ENCODE measurements around the gene AHCYL2. TPM values are rescaled to one million over a fixed set of nuclear protein-coding genes. Genes with fewer than 3 reads are reported as not detected.
"Not testable (repeated sequence)": the region's sequence is repeated elsewhere in the genome, so short reads cannot be mapped to it uniquely, and the experiment has no call there.

The AHCYL2 gene
- total and polyA plus RNA-seq, 2 experiments from 2014 or later, result 7.8 to 29.4 TPM

- Mint-ChIP-seq H3K9me3 (peaks cover 11% of the 10 kb centered on the region; the same call in 2 of the 3 replicates), H3K36me3 (ENCODE audit: low read depth) (peaks cover 54% of the 10 kb centered on the region)
- not testable (repeated sequence) for H4K20me1 ChIP-seq (replicated peaks; ENCODE audit: insufficient read depth); H3K4me2 ChIP-seq; H3K27me3 ChIP-seq (ENCODE audit: insufficient read depth); H3K4me3 ChIP-seq; ATAC-seq; H3F3A ChIP-seq (replicated peaks; ENCODE audit: low read depth); H3K27ac Mint-ChIP-seq; H3K4me1 ChIP-seq (ENCODE audit: insufficient read depth); H3K4me3 Mint-ChIP-seq; H3K27ac ChIP-seq (ENCODE audit: low read depth); H3K79me2 ChIP-seq (replicated peaks; ENCODE audit: insufficient read depth); H3K9me2 ChIP-seq (ENCODE audit: insufficient read depth); DNase-seq (ENCODE audit: low spot score); H2AFZ ChIP-seq; H3K36me3 ChIP-seq (ENCODE audit: insufficient read depth); H3K4me1 Mint-ChIP-seq; H3K27me3 Mint-ChIP-seq (ENCODE audit: insufficient read depth, low read depth, poor library complexity)
These were observed 223.8 kb downstream of the AHCYL2 start for GRCh38 chr7:129448608-129449007.

GRCh38 chr7:129450295-129450694 is 225.5 kb downstream of the AHCYL2 start:
- Mint-ChIP-seq H3K9me3 (peaks cover 11% of the 10 kb centered on the region; the same call in 2 of the 3 replicates), H3K4me1 (no peaks in the 10 kb centered on the region)
- TF ChIP-seq ZNF462 (CRISPR knock-in tag; IDR thresholded peaks at IDR 0.05) (no peak), JUNB (IDR thresholded peaks at IDR 0.05; ENCODE audit: unreplicated experiment) (no peak), EZH2phosphoT487 (IDR thresholded peaks at IDR 0.05; ENCODE audit: unreplicated experiment) (no peak), POLR2AphosphoS5 (IDR thresholded peaks at IDR 0.05; ENCODE audit: low read depth) (no peak), EZH2 (IDR thresholded peaks at IDR 0.05; ENCODE audit: low read depth, unreplicated experiment) (no peak), NANOG (IDR thresholded peaks at IDR 0.05; ENCODE audit: borderline replicate concordance) (no peak), CREB1 (CRISPR knock-in tag; IDR thresholded peaks at IDR 0.05; ENCODE audit: low read depth) (no peak), ZNF114 (CRISPR knock-in tag; IDR thresholded peaks at IDR 0.05) (no peak), ZNF331 (CRISPR knock-in tag; IDR thresholded peaks at IDR 0.05; ENCODE audit: low read depth) (no peak), CTCF (conservative IDR thresholded peaks at IDR 0.05; ENCODE audit: low read depth in 2 of 2) (no peak), ETS1 (IDR thresholded peaks at IDR 0.05) (no peak)

More at GRCh38 chr7:129450295-129450694, 225.5 kb downstream of the AHCYL2 start:
- no peaks in the 10 kb centered on the region for H3K27me3 Mint-ChIP-seq (ENCODE audit: insufficient read depth, low read depth, poor library complexity)
- Histone ChIP-seq H3K79me2 (replicated peaks; ENCODE audit: insufficient read depth) (no peaks in the 10 kb centered on the region), H3K4me1 (ENCODE audit: insufficient read depth) (no peaks in the 10 kb centered on the region), H3K4me2 (no peak overlapping the region), H3F3A (replicated peaks; ENCODE audit: low read depth) (no peaks in the 10 kb centered on the region), H3K4me3 (no peak overlapping the region), H4K20me1 (replicated peaks; ENCODE audit: insufficient read depth) (no peaks in the 10 kb centered on the region), H3K36me3 (ENCODE audit: insufficient read depth) (peaks cover 3% of the 10 kb centered on the region; the same call in 1 of the 2 replicates), H3K27ac (ENCODE audit: low read depth) (no peak overlapping the region), H3K9me2 (ENCODE audit: insufficient read depth) (no peaks in the 10 kb centered on the region; the same call in 1 of the 2 replicates), H3K27me3 (ENCODE audit: insufficient read depth) (no peaks in the 10 kb centered on the region), H2AFZ (no peak overlapping the region)
- no peak for DNase-seq (ENCODE audit: low spot score)
- no peak for ATAC-seq
- no peak overlapping the region for H3K4me3 Mint-ChIP-seq
- H3K27ac Mint-ChIP-seq, result no peak overlapping the region
- peaks cover 46% of the 10 kb centered on the region for H3K36me3 Mint-ChIP-seq (ENCODE audit: low read depth)

Data from GM23338 (cell line).